Measurements from ENCODE around the gene RHOJ. TPM values are rescaled to one million over a fixed set of nuclear protein-coding genes. Genes with fewer than 3 reads are reported as not detected.

Gene RHOJ
- polyA plus RNA-seq, 1 experiment: 116 TPM

GRCh38 chr14:63268771-63269170, 64.5 kb downstream of the RHOJ start:
- no peaks in the 10 kb centered on the region for H3K36me3 ChIP-seq (ENCODE audit: control insufficient read depth, insufficient read depth, low read length)
- no peak for TF ChIP-seq CTCF (IDR thresholded peaks at IDR 0.05; ENCODE audit: insufficient read depth, low read depth, low read length)
- DNase-seq (ENCODE audit: low read depth): no peak
- no peaks in the 10 kb centered on the region for H3K27me3 ChIP-seq (ENCODE audit: control insufficient read depth, insufficient read depth, low read length)
- ChIA-PET CTCF (no interaction called here), POLR2A (no interaction called here)
- no peak overlapping the region for H3K4me3 ChIP-seq (ENCODE audit: low read depth, low read length)

GRCh38 chr14:63269561-63270225, 65.5 kb downstream of the RHOJ start:
- Histone ChIP-seq H3K36me3 (ENCODE audit: control insufficient read depth, insufficient read depth, low read length) (no peaks in the 10 kb centered on the region), H3K4me3 (ENCODE audit: low read depth, low read length) (no peak overlapping the region), H3K27me3 (ENCODE audit: control insufficient read depth, insufficient read depth, low read length) (no peaks in the 10 kb centered on the region)
- no peak for DNase-seq (ENCODE audit: low read depth)
- CTCF ChIA-PET: no interaction called here
- POLR2A ChIA-PET: no interaction called here
- TF ChIP-seq CTCF (IDR thresholded peaks at IDR 0.05; ENCODE audit: insufficient read depth, low read depth, low read length): no peak

GRCh38 chr14:63273129-63273528, 68.9 kb downstream of the RHOJ start:
- no peak for TF ChIP-seq CTCF (IDR thresholded peaks at IDR 0.05; ENCODE audit: insufficient read depth, low read depth, low read length)
- no peaks in the 10 kb centered on the region for H3K36me3 ChIP-seq (ENCODE audit: control insufficient read depth, insufficient read depth, low read length)

GRCh38 chr14:63273717-63274655, 69.7 kb downstream of the RHOJ start:
- H3K27me3 ChIP-seq (ENCODE audit: control insufficient read depth, insufficient read depth, low read length): no peaks in the 10 kb centered on the region
- TF ChIP-seq CTCF (IDR thresholded peaks at IDR 0.05; ENCODE audit: insufficient read depth, low read depth, low read length): no peak
- H3K36me3 ChIP-seq (ENCODE audit: control insufficient read depth, insufficient read depth, low read length): no peaks in the 10 kb centered on the region
- no peak overlapping the region for H3K4me3 ChIP-seq (ENCODE audit: low read depth, low read length)
- DNase-seq (ENCODE audit: low read depth): no peak
- POLR2A ChIA-PET: no interaction called here
- CTCF ChIA-PET: interaction anchor here (0.7 to 3.1 kb wide), 8 partner anchors 9 to 1380 kb away, joined by 3 to 16 read pairs (median 3); partner anchors contain the start of gene RHOJ

More at GRCh38 chr14:63273129-63273528, 68.9 kb downstream of the RHOJ start:
- DNase-seq (ENCODE audit: low read depth): no peak
- POLR2A ChIA-PET: no interaction called here
- no peak overlapping the region for H3K4me3 ChIP-seq (ENCODE audit: low read depth, low read length)
- no peaks in the 10 kb centered on the region for H3K27me3 ChIP-seq (ENCODE audit: control insufficient read depth, insufficient read depth, low read length)
- CTCF ChIA-PET: interaction anchor here (1.8 to 3.1 kb wide), 3 partner anchors 24 to 99 kb away, joined by 6 to 16 read pairs (median 6); partner anchors contain the start of gene RHOJ

GRCh38 chr14:63275611-63276010, 71.4 kb downstream of the RHOJ start:
- Histone ChIP-seq H3K27me3 (ENCODE audit: control insufficient read depth, insufficient read depth, low read length) (no peaks in the 10 kb centered on the region), H3K36me3 (ENCODE audit: control insufficient read depth, insufficient read depth, low read length) (no peaks in the 10 kb centered on the region), H3K4me3 (ENCODE audit: low read depth, low read length) (no peak overlapping the region)
- DNase-seq (ENCODE audit: low read depth): no peak
- CTCF ChIA-PET: interaction anchor here (0.8 to 3.6 kb wide), 12 partner anchors 9 to 1113 kb away, joined by 3 to 46 read pairs (median 4); no protein-coding TSS in a partner anchor
- TF ChIP-seq CTCF (IDR thresholded peaks at IDR 0.05; ENCODE audit: insufficient read depth, low read depth, low read length): no peak
- POLR2A ChIA-PET: no interaction called here

Measured in BJ (cell line).